GM21717 (cell line): ENCODE results near the gene CASKIN1.

ENCODE experiments used
- ATAC-seq: cut with Tn5 transposase; IDR thresholded peaks from one replicate; pipeline ENCODE4 v1.9.1; 2021; ENCODE audit warnings: mild to moderate bottlenecking, moderate library complexity; ENCODE audit not compliant: unreplicated experiment

Gene CASKIN1

DNA sequence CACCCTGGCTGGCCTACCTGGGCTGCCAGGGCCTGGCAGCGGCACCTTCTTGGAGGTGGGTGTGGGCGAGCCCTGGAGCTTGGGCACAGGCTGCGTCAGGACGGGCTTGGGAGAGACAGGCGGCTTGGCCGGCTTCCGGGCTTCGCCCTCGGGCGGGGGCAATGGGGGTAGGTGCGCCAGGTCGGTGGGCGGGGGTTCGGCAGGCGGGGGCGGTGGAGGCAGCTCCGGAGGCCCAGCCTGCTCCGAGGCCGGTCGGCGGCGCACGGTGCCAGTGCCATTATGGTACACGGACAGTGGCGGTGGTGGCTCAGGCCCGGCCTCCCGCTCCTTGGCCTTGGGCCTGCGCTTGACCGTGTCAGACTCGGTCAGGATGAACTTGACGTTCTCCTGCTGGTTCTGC, 16.8 kb downstream of the CASKIN1 start:
- no peak for ATAC-seq

DNA sequence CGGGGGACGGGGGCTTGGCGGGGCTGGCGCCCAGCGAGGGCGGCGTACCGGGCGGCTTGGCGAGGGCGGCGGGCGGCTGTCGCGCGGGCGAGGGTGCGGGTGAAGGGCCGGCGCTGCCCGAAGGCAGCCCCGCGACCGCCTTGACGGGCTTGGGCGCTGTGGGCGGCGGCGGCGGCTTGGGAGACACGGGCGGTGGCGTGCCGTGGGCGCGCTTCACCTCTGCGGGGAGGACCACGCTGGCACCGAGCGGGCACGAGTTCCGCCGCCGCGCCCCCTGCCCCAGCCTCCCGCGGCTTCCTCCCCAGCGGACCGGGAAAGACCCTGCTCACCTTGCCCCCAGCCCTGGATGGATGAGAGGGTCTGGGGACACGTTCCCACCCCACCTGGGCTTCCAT, 17.3 kb downstream of the CASKIN1 start:
- ATAC-seq: no peak

DNA sequence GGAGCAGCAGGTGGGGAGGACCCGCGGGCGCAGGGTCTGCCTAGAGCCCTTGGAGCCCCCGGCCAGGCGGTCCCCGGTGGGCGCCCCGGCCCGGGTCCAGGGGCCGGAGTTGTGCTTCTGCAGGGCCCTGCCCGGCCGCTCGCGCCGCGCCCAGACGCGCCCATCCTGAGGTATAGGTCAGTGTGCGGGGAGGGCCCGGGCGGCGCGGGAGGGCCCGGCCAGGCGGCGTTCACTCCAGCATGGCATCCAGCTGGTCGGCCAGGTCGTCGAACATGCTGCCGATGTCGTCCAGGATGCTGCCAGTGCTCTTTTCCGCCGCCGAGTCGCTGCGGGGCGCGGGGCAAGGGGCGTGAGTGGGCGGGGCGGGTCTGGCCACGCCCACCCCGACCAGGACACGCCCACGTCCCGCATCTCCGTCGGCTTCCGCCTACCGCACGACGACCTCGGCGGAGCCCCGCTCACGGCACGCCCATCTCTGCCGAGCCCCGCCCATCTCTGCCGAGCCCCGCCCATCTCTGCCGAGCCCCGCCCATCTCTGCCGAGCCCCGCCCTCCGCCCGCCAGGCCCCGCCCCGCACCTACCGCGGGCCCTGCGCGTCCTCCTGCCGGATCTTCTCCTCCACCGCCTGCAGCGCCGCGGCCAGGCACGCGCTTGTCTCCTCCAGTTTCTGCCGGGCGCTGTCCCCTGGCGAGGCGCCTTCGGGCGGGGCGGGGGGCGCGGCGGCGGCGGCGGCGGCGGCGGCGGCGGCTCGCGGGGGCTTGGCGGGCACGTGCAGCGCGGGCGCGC, 17.9 kb downstream of the CASKIN1 start:
- no peak for ATAC-seq

DNA sequence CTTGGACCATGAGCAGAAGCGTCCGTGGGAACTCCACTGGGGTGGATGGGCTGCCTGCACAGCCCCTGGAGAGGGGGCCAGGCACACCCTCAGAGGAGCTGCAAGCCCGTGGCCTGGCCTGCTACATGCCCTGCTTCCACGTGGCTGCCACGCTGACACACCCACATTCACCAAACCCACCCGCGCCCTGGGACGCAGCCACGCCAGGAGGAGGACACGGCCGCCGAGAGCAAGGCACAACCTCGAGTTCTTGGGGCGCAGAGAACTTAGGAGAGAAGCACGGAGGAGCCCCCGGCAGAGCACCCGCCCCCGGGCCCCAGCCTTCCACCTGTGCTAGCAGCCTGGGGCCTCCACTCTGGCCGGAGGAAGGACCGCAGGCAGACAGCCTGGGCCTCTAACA, 18.8 kb downstream of the CASKIN1 start:
- no peak for ATAC-seq

DNA sequence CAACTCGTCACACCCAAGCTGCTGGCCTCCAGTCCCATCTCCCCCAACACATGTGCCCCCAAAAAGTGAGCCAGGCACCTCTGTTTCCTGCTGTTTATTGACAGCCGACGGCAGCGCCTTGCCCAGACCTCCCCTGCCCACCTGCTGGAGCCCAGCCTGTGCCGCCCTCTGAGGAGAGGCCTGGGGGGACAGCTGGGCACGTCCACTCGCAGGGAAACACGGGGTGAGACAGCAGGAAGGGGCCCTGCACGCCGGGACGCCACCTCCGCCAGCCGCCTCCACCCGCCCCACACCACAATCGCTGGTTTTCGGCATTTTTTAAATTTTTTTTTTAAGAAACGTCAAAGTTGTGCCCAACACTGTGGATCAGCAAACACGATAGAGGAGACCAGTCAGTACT, 19.3 kb downstream of the CASKIN1 start:
- no peak for ATAC-seq

DNA sequence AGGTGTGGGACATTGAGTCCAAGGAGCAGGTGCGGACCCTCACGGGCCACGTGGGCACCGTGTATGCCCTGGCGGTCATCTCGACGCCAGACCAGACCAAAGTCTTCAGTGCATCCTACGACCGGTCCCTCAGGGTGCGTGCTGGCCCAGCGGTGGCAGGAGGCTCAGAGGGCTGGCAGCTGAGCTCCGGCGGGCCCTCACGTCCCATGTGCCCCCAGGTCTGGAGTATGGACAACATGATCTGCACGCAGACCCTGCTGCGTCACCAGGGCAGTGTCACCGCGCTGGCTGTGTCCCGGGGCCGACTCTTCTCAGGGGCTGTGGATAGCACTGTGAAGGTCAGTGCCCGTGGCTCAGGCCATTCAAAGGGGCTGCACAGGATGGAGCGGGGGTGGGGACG, 20.4 kb downstream of the CASKIN1 start:
- ATAC-seq: no peak

DNA sequence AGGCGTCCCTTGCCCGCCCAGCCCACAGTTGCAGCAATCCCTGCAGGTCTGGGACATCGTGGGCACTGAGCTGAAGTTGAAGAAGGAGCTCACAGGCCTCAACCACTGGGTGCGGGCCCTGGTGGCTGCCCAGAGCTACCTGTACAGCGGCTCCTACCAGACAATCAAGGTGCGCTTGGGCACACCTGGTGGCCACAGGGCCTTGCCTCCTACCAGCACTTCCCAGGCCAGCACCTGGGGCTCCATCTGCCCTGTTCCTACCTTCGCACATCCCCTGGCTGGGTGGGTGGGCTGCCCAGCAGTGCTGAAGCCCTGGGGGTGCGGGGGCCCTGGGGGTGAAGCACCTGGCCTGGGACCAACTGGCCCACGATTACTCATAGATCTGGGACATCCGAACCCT, 21.0 kb downstream of the CASKIN1 start:
- no peak for ATAC-seq

DNA sequence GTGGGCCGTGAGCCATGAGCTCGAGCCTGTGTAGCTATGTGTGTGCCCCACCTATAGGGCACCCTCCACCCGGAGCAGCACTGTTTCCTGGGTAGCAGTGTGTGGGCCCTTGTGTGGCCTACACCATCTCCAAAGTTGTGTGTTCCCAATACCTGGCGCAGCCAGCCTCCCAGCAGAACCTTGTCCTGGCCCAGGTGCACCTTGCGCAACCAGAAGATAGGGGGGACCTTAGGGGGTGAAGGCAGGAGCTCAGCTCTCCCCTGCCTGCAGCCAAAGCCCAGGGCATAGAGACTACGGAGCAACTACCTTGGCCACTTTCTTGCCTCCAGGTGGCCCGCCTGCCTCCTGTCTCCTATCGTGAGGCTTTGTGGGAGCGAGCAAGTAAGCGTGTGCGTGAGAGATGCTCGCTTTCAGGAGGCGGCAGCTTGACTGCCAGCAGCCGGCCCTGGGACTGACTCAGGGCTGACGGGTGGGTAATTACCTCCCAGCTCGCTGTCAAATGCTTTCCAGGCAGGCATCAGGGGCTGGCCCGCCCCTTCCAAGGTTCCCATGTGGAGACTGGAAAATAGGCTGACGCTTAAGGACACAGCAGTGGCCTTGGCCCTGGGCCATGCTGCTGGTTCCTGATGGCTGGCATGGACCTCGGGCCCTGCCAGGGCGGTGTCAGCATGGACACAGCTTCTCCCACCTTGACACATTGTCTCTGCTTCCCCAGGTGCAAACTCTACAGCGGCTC, 21.8 kb downstream of the CASKIN1 start:
- ATAC-seq: no peak

DNA sequence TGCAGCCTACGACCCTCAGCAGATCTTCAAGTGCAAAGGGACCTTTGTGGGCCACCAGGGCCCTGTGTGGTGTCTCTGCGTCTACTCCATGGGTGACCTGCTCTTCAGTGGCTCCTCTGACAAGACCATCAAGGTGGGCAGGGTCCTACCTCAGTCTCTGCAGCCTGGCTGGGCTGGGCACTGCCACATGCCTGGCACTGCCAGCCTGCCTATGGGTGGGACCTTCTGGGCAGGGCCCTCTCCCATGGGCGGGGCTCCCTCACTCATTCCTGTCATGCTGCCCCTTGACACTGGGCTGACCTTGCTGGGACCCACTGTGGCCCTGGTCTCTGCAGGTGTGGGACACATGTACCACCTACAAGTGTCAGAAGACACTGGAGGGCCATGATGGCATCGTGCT, 22.5 kb downstream of the CASKIN1 start:
- no peak for ATAC-seq

DNA sequence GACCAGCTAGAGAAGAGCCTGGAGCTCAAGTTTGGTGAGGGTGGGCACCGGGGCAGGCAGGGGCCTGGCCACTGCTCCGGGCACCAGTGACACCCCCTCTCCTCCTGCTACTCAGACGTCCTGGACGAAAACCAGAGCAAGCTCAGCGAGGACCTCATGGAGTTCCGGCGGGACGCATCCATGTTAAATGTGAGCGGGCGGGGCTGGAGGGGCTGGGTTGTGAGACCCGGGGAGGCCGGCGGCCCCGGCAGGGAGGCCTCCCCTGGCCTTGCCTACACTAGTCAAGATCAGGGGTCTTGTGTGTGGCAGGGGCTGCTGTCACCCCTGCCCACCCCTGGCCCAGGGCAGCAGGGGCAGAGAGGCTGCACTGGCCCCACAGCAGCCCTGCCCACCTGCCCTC, 23.0 kb downstream of the CASKIN1 start:
- ATAC-seq: no peak

DNA sequence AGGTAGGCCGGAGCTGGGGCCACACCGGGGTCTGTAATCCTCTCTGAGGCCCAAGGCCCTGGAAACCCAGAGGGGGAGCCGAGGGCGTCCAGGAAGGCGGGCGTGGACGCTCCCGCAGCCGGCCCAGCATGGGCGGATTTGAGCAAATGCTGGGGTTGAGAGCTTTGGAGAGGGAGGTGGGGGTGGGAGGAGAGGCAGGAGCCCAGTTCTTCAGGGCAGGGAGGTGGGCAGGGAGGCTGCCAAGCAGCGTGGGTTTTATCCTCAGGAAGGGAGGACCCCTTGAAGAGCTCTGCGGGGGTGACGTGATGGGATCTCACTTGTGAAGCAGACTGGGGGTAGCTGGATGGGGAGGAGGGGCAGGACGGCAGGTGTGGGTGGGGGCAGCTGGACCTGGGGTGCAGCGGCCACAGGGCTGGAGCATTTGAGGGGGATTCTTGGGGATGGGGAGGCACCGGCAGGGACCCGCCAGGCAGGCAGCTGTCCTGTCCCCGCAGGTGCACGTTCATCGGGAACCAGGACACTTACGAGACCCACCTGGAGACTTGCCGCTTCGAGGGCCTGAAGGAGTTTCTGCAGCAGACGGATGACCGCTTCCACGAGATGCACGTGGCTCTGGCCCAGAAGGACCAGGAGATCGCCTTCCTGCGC, 23.6 kb downstream of the CASKIN1 start:
- ATAC-seq: no peak

DNA sequence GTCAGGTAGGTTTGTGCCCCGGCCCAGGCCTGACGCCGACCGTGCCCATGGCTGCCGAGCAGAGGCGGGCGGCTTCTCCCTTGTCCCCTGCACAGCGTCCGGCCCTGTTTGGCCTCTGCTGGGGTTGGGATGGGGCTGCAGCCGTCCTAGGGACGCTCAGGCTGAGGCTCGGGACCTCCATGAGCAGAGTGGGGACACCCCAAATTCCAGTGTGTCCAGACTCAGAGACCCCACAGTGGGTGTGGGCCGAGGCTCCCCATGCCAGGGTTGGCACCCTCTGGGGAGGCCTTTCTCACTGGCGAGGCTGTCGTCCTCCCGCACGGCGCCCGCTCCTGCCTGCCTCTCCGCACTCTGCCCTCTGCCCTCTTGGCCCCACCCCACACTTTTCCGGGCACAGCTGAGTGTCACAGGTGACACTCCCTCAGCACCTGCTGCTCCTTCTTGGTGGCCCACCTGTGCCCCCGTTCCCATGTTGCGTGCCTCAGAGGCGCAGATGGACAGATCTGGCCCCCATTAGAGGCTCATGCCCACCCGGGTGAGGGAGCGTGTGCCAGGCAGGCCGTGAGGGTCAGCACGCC, 24.7 kb downstream of the CASKIN1 start:
- ATAC-seq: no peak

DNA sequence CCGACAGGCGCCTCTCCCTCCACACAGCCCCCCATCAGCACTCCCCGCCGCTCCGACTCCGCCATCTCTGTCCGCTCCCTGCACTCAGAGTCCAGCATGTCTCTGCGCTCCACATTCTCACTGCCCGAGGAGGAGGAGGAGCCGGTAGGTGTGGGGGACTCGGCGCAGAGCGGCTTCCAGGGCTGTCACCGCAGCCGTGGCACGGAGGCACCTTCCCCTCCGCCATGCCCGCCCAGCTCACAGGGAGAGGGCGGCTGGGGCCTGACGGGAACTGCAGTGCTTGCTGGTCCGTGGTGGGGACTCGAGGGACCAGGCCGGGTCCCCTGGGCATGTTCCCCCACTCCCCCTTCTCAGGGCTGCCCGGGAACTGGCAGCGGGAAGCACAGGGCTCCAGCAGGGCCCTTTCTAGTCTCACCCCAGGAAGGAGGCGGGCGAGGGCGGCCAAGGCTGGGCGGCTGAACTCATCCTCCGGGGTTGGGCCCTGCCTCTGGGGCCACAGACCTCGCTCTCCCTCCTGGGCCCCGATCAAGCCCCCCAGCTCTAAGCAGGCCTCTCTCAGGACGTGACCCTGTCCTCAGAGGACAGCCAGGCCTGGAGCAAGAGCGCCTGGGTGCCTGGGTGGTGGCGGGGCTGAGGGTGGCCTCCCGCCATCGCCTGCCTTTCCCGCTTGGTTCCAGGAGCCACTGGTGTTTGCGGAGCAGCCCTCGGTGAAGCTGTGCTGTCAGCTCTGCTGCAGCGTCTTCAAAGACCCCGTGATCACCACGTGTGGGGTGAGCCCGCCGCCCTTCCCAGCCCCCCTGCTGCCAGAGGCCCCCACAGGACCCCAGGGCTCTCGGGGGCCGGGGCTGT, 25.6 kb downstream of the CASKIN1 start:
- ATAC-seq: no peak

DNA sequence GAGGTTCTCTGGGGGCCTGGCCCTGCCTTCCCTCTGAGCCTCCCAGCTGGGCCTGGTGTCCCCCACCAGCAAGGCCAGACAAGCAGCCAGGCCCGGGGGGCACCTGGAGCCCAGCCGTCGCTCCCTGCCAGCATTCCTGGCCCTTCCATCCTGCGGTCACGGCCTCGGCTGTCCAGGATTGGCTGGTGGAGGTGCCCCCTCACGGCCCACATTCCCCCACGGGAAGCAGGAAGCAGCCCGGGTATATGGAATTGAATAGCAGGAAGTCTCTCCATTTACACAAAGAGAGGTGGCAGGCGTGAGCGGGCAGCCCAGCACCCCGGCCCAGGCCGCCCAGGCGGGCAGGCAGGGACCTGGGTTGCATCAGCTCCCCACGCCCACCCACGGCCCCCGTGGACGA, 26.3 kb downstream of the CASKIN1 start:
- no peak for ATAC-seq

DNA sequence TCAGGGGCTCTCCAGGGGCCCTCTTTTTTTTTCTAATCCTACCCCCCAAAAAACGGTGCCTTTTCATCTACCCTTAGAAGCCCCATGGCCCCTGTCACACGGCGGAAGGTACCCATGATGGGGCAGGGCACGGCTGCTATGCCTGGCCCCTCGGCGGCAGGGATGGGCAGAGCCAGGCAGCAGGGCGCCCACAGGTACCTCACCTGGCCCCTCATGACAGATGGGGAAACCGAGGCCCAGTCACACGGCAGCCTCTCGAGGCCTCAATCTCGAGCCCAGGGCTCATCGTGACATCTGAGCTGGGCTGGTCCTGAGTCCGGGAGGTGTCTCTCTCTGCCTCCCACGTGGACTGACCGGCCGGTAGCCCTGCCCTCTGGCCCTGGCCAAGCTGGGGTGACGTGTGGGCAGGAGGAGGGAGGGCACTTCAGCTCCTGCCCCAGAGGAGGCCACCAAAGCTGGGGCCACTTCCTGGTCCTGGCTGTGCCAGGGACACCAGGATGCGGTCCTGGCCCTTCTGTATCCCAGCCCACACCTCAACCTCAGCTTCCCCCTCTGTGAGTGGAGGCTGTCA, 29.3 kb downstream of the CASKIN1 start:
- no peak for ATAC-seq

DNA sequence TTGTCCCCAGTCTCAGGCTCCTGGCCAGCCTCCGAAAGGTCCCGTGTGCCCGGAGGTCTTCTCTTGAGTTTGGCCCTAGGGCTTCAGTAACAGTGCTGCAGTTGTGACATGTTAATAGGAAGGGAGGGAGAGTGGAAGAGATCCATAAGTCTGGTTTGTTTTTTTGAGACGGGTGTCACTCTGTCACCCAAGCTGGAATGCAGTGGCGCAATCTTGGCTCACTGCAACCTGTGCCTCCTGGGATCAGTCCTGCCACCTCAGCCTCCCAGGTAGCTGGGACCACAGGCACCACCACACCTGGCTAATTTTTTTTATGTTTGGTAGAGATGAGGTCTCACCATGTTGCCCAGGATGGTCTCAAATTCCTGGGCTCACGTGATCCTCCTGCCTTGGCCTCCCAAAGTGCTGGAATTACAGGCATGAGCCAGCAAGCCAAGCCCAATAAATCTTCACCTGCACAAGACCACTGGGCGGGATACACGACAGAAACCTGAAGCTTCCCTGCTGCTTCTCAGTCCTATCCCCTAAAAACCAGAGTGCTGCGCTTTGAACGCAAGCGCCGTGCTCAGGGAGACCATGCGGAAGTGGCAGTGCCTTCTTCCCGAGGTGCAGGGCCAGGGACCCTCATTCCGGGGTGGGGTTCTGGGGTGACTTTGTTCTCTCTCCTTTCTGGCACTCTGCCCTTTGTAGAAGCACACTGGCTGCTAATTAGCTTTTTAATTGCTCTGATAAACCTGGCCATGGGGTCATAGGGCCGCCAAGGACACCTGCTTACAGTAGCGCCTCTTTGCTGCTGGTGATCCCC, 29.9 kb downstream of the CASKIN1 start:
- ATAC-seq: no peak

DNA sequence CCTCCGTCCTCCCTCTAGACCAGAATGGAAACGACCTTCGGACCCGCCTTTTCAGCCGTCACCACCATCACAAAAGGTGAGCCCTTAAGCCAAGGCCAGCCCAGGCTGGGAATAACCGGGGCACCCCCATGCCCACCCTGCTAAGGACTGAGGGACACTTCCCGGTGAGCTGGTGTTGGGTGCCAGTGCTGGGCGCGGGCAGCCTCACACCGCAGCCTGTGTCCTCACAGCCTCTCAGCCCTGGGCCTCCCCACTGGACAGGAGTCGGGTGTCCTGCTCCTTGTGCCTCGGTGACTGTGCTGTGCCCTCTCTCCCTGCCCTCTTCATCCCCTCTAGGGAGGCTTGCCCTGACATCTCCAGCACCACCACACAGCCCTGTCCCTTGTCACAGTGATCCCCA, 30.5 kb downstream of the CASKIN1 start:
- no peak for ATAC-seq

DNA sequence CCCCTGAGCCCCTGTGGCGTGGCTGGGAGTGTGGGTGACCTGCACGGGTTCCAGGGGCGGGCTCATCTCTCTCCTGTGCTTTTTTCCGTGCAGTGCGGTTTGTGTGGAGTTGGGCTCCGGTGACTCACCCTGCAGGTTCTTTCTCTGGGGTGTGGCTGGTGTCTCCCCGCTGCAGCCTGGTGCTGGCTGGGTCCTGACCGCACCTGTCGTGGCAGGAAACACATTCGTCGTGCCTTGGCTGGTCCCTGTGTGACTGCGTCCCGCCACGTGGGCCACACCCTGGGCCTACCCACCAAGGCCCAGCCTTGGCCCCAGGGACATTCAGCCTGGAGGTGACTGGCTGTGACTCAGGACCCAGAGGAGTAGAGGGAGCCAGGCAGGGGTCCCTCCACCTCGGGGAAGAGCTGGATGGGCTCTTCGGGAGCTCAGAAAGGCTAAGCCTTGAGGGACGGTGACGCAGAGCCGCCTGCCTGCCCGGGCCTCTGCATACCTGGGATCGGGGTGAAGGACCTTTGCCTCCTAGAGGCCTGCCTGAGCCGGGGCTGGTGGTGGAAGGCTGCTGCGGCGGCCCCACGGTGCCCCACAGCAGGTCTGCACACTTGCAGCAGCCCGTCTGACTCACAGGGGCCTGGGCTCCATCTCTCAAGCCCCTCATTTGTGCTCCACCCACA, 33.1 kb downstream of the CASKIN1 start:
- ATAC-seq: no peak

DNA sequence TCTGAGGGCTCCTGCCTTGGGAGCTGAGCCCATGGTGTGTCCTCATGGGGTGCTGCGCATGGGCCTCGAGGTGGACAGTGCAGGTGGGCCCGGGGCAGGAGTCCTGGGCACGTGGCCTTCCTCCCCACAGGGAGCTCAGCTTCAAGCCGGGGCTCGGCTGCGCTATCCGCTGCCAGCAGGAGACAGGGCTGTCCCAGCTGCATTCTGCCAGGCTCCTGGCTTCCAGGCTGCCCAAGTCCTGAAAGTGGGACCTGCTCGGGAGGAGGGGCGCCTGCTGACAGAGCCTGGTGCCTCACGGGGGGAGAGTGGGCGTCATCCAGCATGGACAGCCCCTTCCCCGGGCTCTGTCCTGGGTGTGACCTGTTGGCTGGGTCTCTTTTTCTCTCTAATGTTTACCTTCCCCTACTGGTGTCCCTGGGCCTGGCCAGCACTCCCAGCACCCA, 33.7 kb downstream of the CASKIN1 start:
- no peak for ATAC-seq
